Transverse colon (tissue), 4 donors: ENCODE data around the gene STAT5B.

Source experiments
- POLR2AphosphoS5 ChIP-seq, 3 donors: sonication (generic); formaldehyde crosslinking; IDR thresholded peaks; one replicate each; pipeline ENCODE4 v1.6.1; 2016; ENCODE audit warnings: antibody characterized with exemption in 3 of 3
- TF ChIP-seq, protein P1 (sequence below), 5 experiments: fragments of 200-600 bp in 3 of 5; fragments of 450-650 bp in 2 of 5; sonication (generic) in 3 of 5; IDR thresholded peaks; 1 replicate in 2 of 5; 2 replicates in 3 of 5; pipeline ENCODE4 v1.5.1; 2016 to 2017; ENCODE audit warnings: antibody characterized with exemption in 5 of 5, inconsistent platforms in 3 of 5, mild to moderate bottlenecking in 2 of 5, moderate library complexity in 1 of 5

DNA sequence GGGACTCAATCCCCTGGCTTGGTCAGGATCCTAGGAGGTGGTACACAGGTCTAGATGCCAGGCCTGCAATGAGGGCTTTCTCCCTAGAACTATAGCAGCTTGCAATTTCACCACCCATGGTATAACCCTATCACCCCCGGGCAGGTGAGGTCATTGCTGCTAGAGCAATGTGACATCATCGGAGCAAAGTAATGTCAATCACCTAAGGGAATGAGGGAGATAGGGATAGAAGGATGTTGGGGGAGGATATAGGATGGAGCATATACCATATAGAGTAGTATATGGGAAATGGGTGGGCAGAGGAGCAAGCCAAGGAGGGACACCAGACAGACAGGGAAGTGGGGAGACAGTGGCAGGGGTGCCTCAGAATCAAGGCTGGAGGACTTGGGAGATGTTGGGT is 98.5 kb downstream of the STAT5B start:
- TF ChIP-seq, protein P1, sequence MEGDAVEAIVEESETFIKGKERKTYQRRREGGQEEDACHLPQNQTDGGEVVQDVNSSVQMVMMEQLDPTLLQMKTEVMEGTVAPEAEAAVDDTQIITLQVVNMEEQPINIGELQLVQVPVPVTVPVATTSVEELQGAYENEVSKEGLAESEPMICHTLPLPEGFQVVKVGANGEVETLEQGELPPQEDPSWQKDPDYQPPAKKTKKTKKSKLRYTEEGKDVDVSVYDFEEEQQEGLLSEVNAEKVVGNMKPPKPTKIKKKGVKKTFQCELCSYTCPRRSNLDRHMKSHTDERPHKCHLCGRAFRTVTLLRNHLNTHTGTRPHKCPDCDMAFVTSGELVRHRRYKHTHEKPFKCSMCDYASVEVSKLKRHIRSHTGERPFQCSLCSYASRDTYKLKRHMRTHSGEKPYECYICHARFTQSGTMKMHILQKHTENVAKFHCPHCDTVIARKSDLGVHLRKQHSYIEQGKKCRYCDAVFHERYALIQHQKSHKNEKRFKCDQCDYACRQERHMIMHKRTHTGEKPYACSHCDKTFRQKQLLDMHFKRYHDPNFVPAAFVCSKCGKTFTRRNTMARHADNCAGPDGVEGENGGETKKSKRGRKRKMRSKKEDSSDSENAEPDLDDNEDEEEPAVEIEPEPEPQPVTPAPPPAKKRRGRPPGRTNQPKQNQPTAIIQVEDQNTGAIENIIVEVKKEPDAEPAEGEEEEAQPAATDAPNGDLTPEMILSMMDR (IDR thresholded peaks at IDR 0.05) = no peak
- TF ChIP-seq POLR2AphosphoS5 (IDR thresholded peaks at IDR 0.05) = no peak
